NCI-H128 (cell line): Measurements from ENCODE around the gene MAMDC2.

Source experiments
- DNase-seq: peaks from one replicate; lab custom pipeline; 2025; ENCODE audit not compliant: unreplicated experiment; lab: John Stamatoyannopoulos, UW

MAMDC2 gene

DNA sequence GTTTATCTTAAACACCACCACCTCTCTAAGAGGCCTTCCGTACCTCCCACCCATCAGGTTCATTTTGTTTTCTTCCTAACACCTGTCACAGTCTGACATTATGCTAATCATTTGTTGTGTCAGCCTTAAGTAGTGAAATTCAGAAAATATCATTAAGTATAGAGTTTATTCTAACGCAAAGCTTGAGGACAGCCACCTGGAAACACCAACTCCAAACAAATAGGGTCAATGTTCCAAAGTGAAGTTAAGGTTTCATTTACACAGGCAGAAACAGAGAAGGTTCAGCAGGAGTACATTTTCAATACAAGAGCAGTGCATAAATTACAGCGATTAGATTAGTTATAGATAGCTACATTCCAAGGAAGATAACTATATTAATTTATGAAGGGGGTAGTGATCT, 213.9 kb downstream of the MAMDC2 start:
- no peak for DNase-seq

- peak; percentile 67 for DNase-seq
Measured at GRCh38 chr9:70257991-70258691, 214.5 kb downstream of the MAMDC2 start.

DNA sequence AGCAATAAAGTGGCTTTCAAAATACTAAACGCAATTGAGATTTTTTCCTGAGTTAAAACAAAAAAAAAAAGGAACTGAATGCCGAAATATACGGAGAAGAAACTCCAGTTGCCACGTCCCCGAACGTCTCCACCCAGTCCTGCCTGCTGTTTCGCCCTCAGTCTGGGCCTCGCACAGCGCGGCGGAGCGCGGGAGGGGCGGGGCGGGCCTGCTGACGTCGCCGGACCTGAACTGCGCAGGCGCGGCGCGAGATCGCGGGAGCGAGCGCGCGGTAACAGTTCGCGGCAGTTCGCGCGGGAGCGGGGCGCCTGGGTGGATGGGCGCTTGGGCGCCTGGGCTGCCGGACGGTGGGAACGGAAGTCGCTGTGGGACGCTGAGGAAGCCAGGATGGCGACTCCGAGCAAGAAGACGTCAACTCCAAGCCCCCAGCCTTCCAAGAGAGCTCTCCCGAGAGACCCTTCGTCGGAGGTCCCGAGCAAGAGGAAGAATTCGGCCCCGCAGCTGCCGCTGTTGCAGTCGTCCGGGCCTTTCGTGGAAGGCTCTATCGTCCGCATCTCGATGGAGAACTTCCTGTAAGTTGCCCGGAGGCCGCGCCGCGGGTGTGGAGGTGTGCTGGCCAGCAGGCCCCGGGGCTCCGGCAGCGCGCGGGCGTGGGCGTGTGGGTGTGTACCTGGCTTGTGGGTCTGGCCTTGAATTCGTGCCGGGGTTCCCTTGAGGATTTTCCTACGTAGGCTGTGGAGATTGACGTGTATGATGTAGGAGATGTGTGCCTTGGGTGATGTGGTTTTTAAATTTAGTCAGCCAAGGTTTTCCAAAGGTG, 215.3 kb downstream of the MAMDC2 start, which contains the start of gene SMC5:
Gene SMC5, plus strand, starts transcription at position 287 of the 820 bp plus-strand sequence. Its CDS starts 101 bp downstream, at position 388.
- DNase-seq: peak; percentile 74

- no peak for DNase-seq
Measured at GRCh38 chr9:70259512-70259802, 215.8 kb downstream of the MAMDC2 start.

GRCh38 chr9:70260007-70260443, 216.4 kb downstream of the MAMDC2 start:
- DNase-seq: no peak

DNA sequence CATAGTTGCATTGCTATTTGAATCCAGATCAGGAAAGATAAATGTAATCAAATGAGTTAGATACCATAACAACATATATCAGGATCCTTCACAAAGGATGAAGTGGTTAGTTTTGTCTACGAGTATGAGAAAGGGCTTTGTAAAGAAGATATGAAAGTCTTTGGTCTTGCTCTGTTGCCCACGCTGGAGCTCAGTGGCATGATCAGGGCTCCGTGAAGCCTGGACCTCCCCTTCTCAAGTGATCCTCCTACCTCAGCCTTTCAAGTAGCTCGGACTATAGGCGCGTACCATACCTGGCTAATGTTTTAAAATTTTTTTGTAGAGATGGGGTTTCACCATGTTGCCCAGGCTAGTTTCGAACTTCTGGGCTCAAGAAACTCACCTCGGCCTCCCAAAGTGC, 217.0 kb downstream of the MAMDC2 start:
- no peak for DNase-seq

DNA sequence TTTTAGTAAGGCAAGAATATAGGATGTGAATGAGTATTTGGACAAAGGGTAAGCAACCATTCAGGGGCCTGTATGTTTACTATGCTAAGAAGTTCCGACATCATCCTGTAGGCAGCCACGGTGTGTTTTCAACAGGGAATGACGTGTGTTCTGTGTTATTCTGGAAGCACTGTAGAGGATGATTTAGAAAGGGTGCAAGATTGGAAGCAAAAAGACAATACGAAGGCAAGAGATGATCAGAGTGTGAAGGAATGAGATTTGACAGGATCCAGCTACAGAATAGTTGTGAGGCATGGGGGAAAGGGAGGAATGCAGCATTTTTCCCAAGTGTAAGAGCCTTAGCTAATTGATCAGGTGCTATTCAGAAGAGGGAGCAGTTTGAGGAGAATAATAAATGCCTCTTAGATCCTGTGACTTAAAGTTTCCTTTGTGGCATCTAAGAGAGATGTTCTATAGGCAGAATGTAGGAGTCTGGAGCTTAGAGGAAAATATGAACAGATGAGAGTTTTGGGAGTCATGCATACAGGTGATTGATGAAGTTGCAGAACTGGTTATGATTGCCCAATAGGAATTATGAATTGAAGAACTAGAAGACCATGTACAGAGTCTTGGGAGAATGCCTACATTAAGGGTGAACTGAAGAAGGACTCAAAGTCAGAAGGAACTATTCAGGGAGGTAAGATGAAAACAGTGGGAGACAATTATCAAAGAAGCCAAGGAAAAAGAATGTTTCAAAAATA, 217.7 kb downstream of the MAMDC2 start:
- DNase-seq: no peak

- DNase-seq: no peak
Measured at GRCh38 chr9:70262366-70262765, 218.7 kb downstream of the MAMDC2 start.

GRCh38 chr9:70262948-70263347, 219.3 kb downstream of the MAMDC2 start:
- no peak for DNase-seq

DNA sequence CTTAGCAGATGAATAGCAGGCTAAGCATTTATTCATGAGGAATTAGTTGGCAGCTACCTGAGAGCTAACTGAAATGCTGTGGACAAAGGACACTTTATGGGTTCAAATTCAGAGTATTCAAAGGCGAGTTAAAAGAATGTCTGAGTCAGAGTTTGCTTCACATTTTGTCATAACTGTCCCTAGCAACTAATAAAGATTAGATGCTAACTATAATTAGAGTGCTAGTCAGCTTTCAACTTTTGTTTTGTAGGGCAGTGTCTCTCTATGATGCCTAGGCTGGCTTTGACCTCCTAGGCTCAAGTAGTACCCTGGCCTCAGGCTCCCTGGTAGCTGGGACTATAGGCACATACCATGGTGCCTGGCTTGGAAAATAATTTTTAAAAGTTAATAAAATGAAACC, 219.8 kb downstream of the MAMDC2 start:
- DNase-seq: no peak
